GM12875 (cell line): ENCODE results near the gene PYM1.

ENCODE experiments used
- H3K4me3 ChIP-seq: one replicate; pipeline ENCODE4 v1.5.1; 2011; ENCODE audit warnings: low read depth, low read length, control low read depth
- TF ChIP-seq, protein P1 (sequence below): IDR thresholded peaks from 2 replicates; pipeline ENCODE4 v1.5.1; 2011; ENCODE audit warnings: low read depth, mild to moderate bottlenecking, control low read depth, inconsistent platforms, low read length, moderate library complexity, borderline replicate concordance; ENCODE audit not compliant: insufficient read depth

PYM1 gene

DNA sequence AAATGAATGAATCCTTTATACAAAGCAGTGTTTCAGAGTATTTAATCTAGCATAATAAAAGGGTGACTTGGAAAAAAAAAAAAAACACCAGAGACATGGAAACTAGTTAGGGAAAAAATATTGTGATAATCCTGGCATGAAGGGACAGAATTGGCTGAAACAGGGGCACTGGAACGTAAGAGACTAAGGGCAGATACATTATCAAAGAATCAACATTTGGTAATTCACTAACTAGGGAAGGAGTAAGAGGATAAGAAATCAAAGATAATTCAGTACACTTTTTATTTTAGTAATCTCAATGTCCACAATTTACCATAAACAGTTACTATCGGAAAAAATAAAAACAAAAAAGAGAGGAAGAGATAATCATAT lies 18.2 kb downstream of the PYM1 start:
- TF ChIP-seq, protein P1, sequence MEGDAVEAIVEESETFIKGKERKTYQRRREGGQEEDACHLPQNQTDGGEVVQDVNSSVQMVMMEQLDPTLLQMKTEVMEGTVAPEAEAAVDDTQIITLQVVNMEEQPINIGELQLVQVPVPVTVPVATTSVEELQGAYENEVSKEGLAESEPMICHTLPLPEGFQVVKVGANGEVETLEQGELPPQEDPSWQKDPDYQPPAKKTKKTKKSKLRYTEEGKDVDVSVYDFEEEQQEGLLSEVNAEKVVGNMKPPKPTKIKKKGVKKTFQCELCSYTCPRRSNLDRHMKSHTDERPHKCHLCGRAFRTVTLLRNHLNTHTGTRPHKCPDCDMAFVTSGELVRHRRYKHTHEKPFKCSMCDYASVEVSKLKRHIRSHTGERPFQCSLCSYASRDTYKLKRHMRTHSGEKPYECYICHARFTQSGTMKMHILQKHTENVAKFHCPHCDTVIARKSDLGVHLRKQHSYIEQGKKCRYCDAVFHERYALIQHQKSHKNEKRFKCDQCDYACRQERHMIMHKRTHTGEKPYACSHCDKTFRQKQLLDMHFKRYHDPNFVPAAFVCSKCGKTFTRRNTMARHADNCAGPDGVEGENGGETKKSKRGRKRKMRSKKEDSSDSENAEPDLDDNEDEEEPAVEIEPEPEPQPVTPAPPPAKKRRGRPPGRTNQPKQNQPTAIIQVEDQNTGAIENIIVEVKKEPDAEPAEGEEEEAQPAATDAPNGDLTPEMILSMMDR = no peak
- no peak overlapping the region for H3K4me3 ChIP-seq

GRCh38 chr12:55908726-55909512 lies 18.8 kb downstream of the PYM1 start:
- H3K4me3 ChIP-seq = no peak overlapping the region
- TF ChIP-seq, protein P1 = no peak

DNA sequence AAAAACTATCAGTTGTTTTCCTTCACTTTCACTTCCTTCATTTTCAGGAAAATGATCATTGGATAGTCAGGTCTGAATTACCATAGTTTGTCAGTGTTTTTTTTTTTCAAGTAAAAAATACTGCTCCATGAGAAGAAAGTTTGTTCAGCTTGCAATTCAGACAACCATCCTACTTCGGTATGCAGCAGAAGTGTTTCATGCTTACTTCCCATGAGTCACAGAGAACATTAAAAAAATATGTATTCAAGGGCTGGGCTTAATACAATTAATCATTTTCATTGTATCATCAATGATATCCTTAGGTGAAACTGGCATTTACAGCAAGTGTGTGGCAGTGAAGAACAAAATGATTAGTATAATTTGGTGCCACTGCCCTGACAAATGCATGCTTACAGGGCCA lies 21.6 kb downstream of the PYM1 start:
- TF ChIP-seq, protein P1 = no peak
- no peak overlapping the region for H3K4me3 ChIP-seq

DNA sequence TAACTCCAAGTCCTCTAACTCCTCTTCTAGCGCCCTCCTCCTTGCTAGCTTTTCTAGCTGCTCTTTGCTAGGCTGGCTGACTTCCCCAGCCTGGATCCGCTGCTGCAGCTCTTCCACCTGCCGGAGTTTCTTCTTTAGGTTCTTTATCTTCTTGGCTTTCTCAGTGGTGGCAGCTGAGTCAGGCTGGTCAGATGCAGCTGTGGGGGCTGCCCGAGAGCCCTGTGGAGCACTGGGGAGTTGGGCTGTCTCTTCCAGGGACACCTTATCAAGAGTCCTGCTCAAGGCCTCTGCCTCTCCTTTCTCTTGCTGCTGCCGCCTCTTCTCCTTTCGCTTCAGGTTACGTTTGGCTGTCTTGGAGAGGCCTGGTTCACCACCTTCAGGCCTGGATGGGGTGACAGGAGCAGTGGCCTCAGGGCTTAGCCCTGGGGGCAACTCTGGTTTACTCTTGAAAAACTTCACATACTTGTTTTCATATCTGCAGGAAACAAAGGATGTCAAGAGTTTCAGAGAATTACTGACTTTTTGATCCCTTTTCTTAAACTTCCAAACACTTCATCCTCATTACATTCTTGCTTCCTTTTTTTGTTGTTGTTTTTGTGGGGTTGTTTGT lies 25.7 kb downstream of the PYM1 start:
- H3K4me3 ChIP-seq = no peak overlapping the region
- TF ChIP-seq, protein P1 = no peak

DNA sequence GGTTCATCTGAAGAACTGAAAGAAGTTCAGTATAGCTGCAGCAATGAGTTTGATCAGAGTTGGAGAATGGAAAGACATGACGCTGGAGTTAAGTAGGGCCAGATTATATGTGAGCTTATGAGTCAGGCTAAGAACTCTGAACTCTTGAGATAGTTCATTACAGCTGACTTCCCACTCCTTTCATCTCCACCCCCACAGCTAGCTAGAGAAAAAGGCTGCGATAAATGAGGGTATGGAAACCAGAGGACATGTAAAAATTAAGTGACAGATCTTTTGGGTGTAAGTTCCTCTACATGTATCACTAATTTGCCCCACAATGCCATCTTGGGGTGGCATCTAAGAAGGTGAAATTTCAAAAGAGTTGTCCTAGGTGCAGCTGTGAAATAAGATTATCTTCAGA lies 28.6 kb downstream of the PYM1 start:
- TF ChIP-seq, protein P1 = no peak
- H3K4me3 ChIP-seq = no peak overlapping the region

DNA sequence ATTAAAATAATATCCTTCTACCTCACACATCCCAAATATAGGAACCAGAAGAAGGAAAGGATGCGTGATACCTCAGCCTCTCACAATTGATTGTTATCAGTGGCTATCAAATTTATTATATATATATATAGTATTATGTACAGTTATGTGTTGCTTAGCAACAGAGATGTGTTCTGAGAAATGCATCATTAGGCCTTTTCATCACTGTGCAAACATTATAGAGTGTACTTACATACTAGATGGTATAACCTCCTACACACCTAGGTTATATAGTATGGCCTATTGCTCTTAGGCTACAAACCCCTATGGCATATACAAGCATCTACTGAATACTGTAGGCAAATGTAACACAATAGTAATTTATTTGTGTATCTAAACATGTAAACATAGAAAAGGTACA lies 34.0 kb downstream of the PYM1 start:
- H3K4me3 ChIP-seq = no peak overlapping the region

More for the DNA sequence above, 34.0 kb downstream of the PYM1 start:
- TF ChIP-seq, protein P1 = no peak
